Adipocyte (in vitro differentiated cells): ENCODE data around the gene MPRIP.
"Not testable (repeated sequence)": the region's sequence is repeated elsewhere in the genome, so short reads cannot be mapped to it uniquely, and the experiment has no call there.

Experiments
- DNase-seq: peaks from one replicate; pipeline ENCODE4 v3.0.0-alpha.2; 2015; ENCODE audit warnings: low read depth
- H3K27me3 ChIP-seq: replicated peaks from 2 replicates; pipeline ENCODE4 v1.7.0; 2013; ENCODE audit warnings: mild to moderate bottlenecking, low read length, moderate library complexity; ENCODE audit not compliant: control insufficient read depth, insufficient read depth
- H3K36me3 ChIP-seq: 2 replicates; pipeline ENCODE4 v1.7.0; 2013; ENCODE audit warnings: low read length, mild to moderate bottlenecking, moderate library complexity; ENCODE audit not compliant: control insufficient read depth, insufficient read depth, severe bottlenecking
- H3K4me1 ChIP-seq: 2 replicates; pipeline ENCODE4 v1.7.0; 2013; ENCODE audit warnings: mild to moderate bottlenecking, low read length, moderate library complexity; ENCODE audit not compliant: control insufficient read depth, insufficient read depth
- H3K4me3 ChIP-seq: 2 replicates; pipeline ENCODE4 v1.7.0; 2013; ENCODE audit warnings: mild to moderate bottlenecking, low read length, moderate library complexity
- H3K9ac ChIP-seq: 2 replicates; pipeline ENCODE4 v1.7.0; 2013; ENCODE audit warnings: mild to moderate bottlenecking, low read length, moderate library complexity
- H3K9me3 ChIP-seq: 2 replicates; pipeline ENCODE4 v1.7.0; 2013; ENCODE audit warnings: mild to moderate bottlenecking, low read length, moderate library complexity; ENCODE audit not compliant: control insufficient read depth

Gene MPRIP

DNA sequence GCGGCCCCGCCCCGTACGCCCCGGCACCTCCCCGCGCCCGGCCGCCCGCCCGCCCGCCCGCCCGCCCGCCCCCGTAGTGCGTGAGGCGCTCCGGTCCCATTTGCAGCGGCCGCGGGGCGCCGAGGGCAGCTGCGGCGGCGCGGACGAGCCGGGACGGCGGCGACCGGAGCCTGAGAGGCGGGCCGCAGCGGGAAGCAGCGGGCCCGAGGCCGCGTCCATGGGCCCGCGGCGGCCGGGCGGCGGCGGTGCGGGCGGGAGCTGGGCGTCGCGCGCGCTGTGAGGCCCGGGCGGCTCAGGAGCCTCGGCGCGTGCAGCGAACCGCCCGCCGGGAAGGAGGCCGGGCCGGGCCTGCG, at the start of gene MPRIP:
Gene MPRIP, plus strand, starts transcription at position 74 of the 353 bp plus-strand sequence. CDS start 392 bp downstream, outside the sequence.
- no peaks in the 10 kb centered on the region for H3K27me3 ChIP-seq

GRCh38 chr17:16994631-16995030, 47.6 kb upstream of the MPRIP start:
- H3K9ac ChIP-seq = no peak overlapping the region
- no peaks in the 10 kb centered on the region for H3K27me3 ChIP-seq
- no peak overlapping the region for H3K4me3 ChIP-seq
- H3K4me1 ChIP-seq = peaks cover 3% of the 10 kb centered on the region
- H3K9me3 ChIP-seq = no peaks in the 10 kb centered on the region
- DNase-seq = peak; percentile 62
- H3K36me3 ChIP-seq = no peaks in the 10 kb centered on the region

More for the DNA sequence above, at the start of gene MPRIP:
- no peaks in the 10 kb centered on the region for H3K36me3 ChIP-seq
- peaks cover 31% of the 10 kb centered on the region for H3K4me1 ChIP-seq
- H3K9ac ChIP-seq = peak within 1 kb of the TSS; percentile 97
- peak within 1 kb of the TSS; percentile 92 for H3K4me3 ChIP-seq
- no peaks in the 10 kb centered on the region for H3K9me3 ChIP-seq
- DNase-seq = no peak

DNA sequence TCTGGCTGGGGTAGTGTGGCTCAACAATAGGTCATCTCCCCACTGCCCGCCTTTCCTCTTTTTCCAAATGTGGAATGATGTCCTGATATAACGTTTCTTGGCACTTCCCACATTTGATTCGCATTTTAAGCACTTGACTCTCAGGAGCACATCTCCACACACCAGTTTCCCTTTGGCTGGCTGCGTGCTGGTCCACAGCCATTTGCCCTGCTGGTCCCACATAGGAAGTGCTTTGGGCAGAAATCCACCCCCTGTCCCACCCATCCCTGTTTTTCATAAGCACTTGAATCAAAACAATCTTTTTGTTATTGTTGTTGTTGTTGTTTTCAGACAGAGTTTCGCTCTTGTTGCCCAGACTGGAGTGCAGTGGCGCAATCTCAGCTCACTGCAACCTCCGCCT, 46.3 kb upstream of the MPRIP start:
- no peak overlapping the region for H3K4me3 ChIP-seq
- H3K4me1 ChIP-seq = peaks cover 3% of the 10 kb centered on the region
- H3K36me3 ChIP-seq = no peaks in the 10 kb centered on the region
- no peak for DNase-seq
- no peak overlapping the region for H3K9ac ChIP-seq
- H3K9me3 ChIP-seq = no peaks in the 10 kb centered on the region
- no peaks in the 10 kb centered on the region for H3K27me3 ChIP-seq

- H3K9ac ChIP-seq, H3K4me1 ChIP-seq, H3K27me3 ChIP-seq, H3K9me3 ChIP-seq, H3K4me3 ChIP-seq, H3K36me3 ChIP-seq, DNase-seq: not testable (repeated sequence)
Observed at GRCh38 chr17:16996726-16997125, 45.5 kb upstream of the MPRIP start.

DNA sequence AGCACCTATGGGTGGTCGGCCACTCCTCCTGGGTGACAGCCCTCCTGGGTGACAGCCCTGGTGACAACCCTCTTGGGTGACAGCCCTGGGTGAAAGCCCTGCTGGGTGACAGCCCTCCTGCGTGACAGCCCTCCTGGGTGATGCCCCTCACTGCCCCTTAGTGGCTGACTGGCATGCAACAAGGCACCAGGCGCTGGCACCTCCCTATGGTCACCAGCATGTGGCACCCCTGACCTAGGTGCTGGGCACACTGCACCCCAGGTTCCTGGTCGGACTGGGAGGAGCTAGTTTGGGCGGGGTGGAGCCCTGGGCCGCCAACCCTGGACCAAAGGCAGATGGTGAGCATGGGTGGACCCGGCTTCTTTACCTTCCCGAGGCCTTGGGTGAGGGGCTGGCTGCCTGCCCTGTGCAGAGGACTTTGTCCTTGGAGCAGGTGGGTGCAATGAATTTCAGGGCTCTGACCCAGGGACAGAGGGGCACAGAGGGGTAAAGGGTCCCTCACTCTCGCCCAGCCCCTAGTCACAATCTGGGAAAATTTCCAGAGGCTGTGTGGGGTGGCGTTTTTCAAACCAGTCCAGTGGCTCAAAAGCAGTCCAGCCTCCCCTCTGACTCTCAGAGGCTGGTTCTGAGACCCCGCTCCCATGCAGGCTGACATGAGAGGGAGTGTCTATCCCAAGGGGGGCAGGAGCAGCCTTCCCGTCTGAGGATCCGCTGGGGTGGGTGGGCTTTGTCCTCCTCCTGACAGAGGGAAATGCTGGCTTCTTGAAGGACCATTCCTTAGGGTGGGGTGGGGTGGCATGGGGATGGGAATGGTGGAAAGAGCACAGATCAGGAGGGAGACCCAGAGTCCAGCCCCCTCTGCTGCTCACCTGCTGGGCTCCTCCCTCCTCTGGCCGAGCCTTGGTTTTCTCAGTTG, 44.5 kb upstream of the MPRIP start:
- DNase-seq = no peak
- no peaks in the 10 kb centered on the region for H3K36me3 ChIP-seq
- H3K27me3 ChIP-seq = peaks cover 4% of the 10 kb centered on the region
- H3K4me3 ChIP-seq = no peak overlapping the region
- no peak overlapping the region for H3K9ac ChIP-seq
- H3K4me1 ChIP-seq = peaks cover 6% of the 10 kb centered on the region
- no peaks in the 10 kb centered on the region for H3K9me3 ChIP-seq

GRCh38 chr17:16999931-17000625, 42.2 kb upstream of the MPRIP start:
- H3K4me1 ChIP-seq = peaks cover 3% of the 10 kb centered on the region
- no peaks in the 10 kb centered on the region for H3K36me3 ChIP-seq
- H3K27me3 ChIP-seq = peaks cover 8% of the 10 kb centered on the region
- no peaks in the 10 kb centered on the region for H3K9me3 ChIP-seq
- DNase-seq = no peak
- H3K4me3 ChIP-seq = no peak overlapping the region
- H3K9ac ChIP-seq = no peak overlapping the region

DNA sequence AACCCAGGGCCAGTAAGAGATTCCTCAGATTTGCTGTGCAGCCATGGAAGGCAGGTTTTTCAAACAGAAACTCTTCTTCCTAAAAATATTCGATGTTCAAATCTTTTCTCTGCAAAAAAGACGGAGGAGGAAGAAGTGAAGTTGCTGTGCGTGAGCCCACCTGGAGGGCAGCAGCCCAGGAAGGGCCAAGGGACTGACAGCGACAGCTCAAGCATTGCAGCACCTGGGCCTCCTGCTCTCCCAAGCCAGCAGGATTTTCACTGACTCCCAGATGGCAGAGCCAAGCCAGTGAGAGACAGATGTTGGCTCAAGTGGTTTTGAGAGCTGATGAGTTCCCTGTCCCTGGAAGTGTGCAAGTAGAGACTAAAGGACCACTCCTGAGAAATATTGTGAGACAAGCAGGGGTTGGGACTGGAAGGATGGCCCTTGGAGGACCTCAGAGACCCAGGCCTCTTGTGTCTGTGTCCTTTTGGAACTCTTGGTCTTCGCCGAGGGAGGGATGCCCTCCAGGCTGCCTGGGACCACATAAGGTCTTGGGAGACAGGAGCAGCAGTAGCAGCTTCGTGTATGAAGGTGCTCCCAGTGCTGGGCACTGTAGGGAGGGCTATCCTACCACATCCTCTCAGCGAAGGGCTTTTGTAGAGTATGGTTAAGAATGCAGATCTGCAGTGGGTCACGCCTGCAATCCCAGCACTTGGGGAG, 41.0 kb upstream of the MPRIP start:
- Histone ChIP-seq H3K36me3 (no peaks in the 10 kb centered on the region), H3K9ac (no peak overlapping the region), H3K27me3 (peaks cover 8% of the 10 kb centered on the region), H3K4me3 (no peak overlapping the region), H3K9me3 (no peaks in the 10 kb centered on the region), H3K4me1 (peaks cover 3% of the 10 kb centered on the region)
- DNase-seq = no peak

GRCh38 chr17:17001874-17002520, 40.3 kb upstream of the MPRIP start:
- H3K4me1 ChIP-seq = peaks cover 3% of the 10 kb centered on the region
- peak; percentile 85 for DNase-seq
- H3K4me3 ChIP-seq = no peak overlapping the region
- H3K9me3 ChIP-seq = no peaks in the 10 kb centered on the region
- no peak overlapping the region for H3K9ac ChIP-seq
- H3K36me3 ChIP-seq = no peaks in the 10 kb centered on the region
- H3K27me3 ChIP-seq = peaks cover 8% of the 10 kb centered on the region

GRCh38 chr17:17002731-17003715, 39.2 kb upstream of the MPRIP start:
- not testable (repeated sequence) for H3K36me3 ChIP-seq, DNase-seq, H3K9ac ChIP-seq, H3K9me3 ChIP-seq, H3K4me1 ChIP-seq, H3K27me3 ChIP-seq, H3K4me3 ChIP-seq

DNA sequence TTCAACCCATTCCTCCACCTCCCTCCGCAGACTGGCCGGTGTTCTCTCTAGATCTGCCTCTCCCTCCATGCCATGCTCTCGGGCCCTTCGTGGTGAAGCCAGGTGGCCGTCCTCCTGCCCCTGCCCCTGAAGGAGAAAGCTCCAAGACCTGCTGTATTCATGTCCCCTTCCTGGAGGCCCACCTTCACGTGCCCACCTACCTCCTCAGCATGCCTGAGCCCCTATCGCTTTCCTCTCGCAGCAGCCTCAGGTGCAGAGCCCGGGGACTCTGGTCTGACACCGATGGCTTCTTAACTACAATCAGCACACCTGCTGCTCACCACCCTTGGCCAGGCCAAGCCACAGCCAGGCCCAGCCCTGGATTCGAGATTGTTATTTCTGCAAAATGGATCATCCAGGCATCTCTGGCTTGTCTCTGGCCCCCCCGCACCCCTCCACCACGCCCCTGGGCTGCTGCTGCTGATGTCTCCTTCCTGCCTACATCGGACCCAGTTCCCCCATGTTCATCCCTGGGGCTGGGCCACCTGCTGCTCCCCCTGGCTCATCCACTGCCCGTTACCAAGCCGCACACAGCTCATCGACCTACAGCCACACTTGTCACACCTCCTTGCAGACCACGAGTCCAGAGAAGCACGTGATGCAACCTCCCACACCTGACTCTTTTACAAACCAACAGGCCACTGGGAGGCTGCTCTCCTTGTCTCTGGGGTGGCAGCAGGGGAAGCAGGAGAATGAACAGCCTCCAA, 37.8 kb upstream of the MPRIP start:
- Histone ChIP-seq H3K4me1 (peaks cover 6% of the 10 kb centered on the region), H3K4me3 (no peak overlapping the region), H3K9ac (no peak overlapping the region), H3K27me3 (peaks cover 8% of the 10 kb centered on the region), H3K9me3 (no peaks in the 10 kb centered on the region), H3K36me3 (no peaks in the 10 kb centered on the region)
- DNase-seq = no peak
